Karpas-422 (cell line): ENCODE data around the gene CDKAL1. TPM values are rescaled to one million over a fixed set of nuclear protein-coding genes. Genes with fewer than 3 reads are reported as not detected.
A peak's percentile ranks its signal among the peaks of the same experiment; 100 is the strongest.
"Not testable (repeated sequence)": the region's sequence is repeated elsewhere in the genome, so short reads cannot be mapped to it uniquely, and the experiment has no call there.

Experiments used
- DNase-seq: peaks from one replicate; pipeline ENCODE4 v3.0.0-alpha.2; 2015
- H2AFZ ChIP-seq: fragments of 200-600 bp; sonication (generic); 2 replicates; pipeline ENCODE4 v1.6.1; 2014; ENCODE audit warnings: antibody characterized with exemption, low read length, mixed read lengths
- H3K27ac ChIP-seq: fragments of 200-600 bp; sonication (generic); 2 replicates; pipeline ENCODE4 v1.5.1; 2014; ENCODE audit warnings: mild to moderate bottlenecking, low read length, moderate library complexity
- H3K27me3 ChIP-seq: fragments of 200-600 bp; sonication (generic); 2 replicates; pipeline ENCODE4 v1.6.1; 2014; ENCODE audit warnings: low read length, mixed read lengths
- H3K36me3 ChIP-seq: fragments of 200-600 bp; sonication (generic); 2 replicates; pipeline ENCODE4 v1.6.1; 2014; ENCODE audit warnings: low read length, mixed read lengths; ENCODE audit not compliant: insufficient read depth
- H3K4me1 ChIP-seq: fragments of 200-600 bp; sonication (generic); 2 replicates; pipeline ENCODE4 v1.6.1; 2014; ENCODE audit warnings: mild to moderate bottlenecking, low read length, mixed read lengths
- H3K4me2 ChIP-seq: fragments of 200-600 bp; sonication (generic); 2 replicates; pipeline ENCODE4 v1.6.1; 2014; ENCODE audit warnings: low read length, low read depth, mild to moderate bottlenecking; ENCODE audit not compliant: poor library complexity, severe bottlenecking
- H3K4me3 ChIP-seq: fragments of 200-600 bp; sonication (generic); 2 replicates; pipeline ENCODE4 v1.5.1; 2014; ENCODE audit warnings: mild to moderate bottlenecking, antibody characterized with exemption, low read length, mixed read lengths
- H3K79me2 ChIP-seq: fragments of 200-600 bp; sonication (generic); 2 replicates; pipeline ENCODE4 v1.6.1; 2014; ENCODE audit warnings: mild to moderate bottlenecking, low read length, mixed read lengths
- H3K9ac ChIP-seq: fragments of 200-600 bp; sonication (generic); 2 replicates; pipeline ENCODE4 v1.6.0; 2014; ENCODE audit warnings: low read length
- H3K9me2 ChIP-seq: fragments of 200-600 bp; sonication (generic), shearing (Covaris generic); replicated peaks from 2 replicates; pipeline ENCODE4 v1.6.0; 2014; ENCODE audit warnings: mild to moderate bottlenecking, low read length, moderate library complexity; ENCODE audit not compliant: insufficient read depth
- H3K9me3 ChIP-seq: fragments of 300-700, 200-600 bp; sonication (generic); 2 replicates; pipeline ENCODE4 v1.6.1; 2014; ENCODE audit warnings: low read length, mixed read lengths
- H4K20me1 ChIP-seq: fragments of 200-600 bp; sonication (generic); 2 replicates; pipeline ENCODE4 v1.6.1; 2014; ENCODE audit warnings: mild to moderate bottlenecking, antibody characterized with exemption, low read length, low read depth; ENCODE audit not compliant: insufficient read depth
- total RNA-seq: library from RNA; depleted of rRNA; stranded (reverse); fragments of >200 nt; shearing (Covaris generic); gene quantifications from 2 replicates; pipeline ENCODE4 v1.2.3, GENCODE V29; 2014; ENCODE audit warnings: low replicate concordance

CDKAL1 gene
- total RNA-seq, 1 experiment from 2014 or later = 23.7 TPM

DNA sequence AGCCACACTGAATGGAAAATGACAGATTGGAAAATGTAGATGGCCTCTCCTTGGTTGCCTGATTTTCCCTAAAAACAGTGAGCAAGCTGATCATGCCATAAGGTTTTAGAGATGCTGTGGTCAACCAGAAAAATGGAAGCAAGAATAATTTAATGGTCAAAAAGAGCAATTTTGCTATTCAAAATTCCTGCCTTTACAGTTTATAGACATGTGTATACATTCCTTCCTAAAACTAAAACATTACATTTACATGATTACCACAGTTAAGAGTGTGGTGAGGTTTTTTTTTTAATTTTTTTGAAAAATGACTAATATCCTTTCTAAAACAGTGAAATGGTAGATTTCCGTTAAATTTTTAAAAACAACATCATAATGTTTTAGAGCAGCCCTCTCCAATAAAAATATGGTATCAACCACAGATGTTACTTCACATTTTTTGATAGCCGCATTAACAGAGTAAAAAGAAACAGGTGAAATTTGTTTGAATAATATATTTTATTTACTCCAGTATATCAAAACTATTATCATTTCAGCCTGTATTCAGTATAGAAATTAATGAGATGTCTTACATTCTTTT, 652.3 kb downstream of the CDKAL1 start:
- no peak overlapping the region for H2AFZ ChIP-seq
- no peak overlapping the region for H3K4me3 ChIP-seq
- H3K79me2 ChIP-seq = no peaks in the 10 kb centered on the region
- H3K9me3 ChIP-seq = no peaks in the 10 kb centered on the region
- H3K9me2 ChIP-seq = no peaks in the 10 kb centered on the region
- H3K4me2 ChIP-seq = no peak overlapping the region
- H3K36me3 ChIP-seq = no peaks in the 10 kb centered on the region
- DNase-seq = no peak
- no peak overlapping the region for H3K9ac ChIP-seq
- peaks cover 10% of the 10 kb centered on the region; the same call in 1 of the 2 replicates for H3K4me1 ChIP-seq
- H3K27me3 ChIP-seq = no peaks in the 10 kb centered on the region
- no peaks in the 10 kb centered on the region for H4K20me1 ChIP-seq
- no peak overlapping the region for H3K27ac ChIP-seq

DNA sequence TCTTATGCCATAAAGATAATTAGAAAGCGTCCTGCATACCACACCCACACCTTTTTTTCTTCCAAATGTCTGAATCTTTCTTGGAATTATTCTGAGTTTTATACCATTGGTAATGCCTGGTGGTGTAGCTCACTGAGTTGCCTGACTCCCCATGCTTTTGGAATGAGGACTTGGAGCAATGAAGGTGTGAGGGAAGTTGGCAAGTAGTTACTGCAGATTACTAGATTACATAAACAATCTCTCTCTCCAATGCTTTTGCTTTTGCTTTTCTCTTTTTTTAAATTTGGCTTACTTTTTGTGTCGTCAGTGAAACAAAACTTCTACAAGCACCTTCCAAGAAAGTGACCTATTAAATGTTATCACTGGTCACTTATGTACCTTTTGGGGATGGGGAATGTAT, 653.2 kb downstream of the CDKAL1 start:
- Histone ChIP-seq H2AFZ (no peak overlapping the region), H3K27ac (no peak overlapping the region), H3K4me1 (peaks cover 10% of the 10 kb centered on the region; the same call in 1 of the 2 replicates), H3K36me3 (no peaks in the 10 kb centered on the region), H3K9ac (no peak overlapping the region), H3K79me2 (no peaks in the 10 kb centered on the region), H3K9me3 (no peaks in the 10 kb centered on the region), H3K9me2 (no peaks in the 10 kb centered on the region), H3K4me3 (no peak overlapping the region), H4K20me1 (no peaks in the 10 kb centered on the region), H3K4me2 (no peak overlapping the region), H3K27me3 (no peaks in the 10 kb centered on the region)
- DNase-seq = no peak

DNA sequence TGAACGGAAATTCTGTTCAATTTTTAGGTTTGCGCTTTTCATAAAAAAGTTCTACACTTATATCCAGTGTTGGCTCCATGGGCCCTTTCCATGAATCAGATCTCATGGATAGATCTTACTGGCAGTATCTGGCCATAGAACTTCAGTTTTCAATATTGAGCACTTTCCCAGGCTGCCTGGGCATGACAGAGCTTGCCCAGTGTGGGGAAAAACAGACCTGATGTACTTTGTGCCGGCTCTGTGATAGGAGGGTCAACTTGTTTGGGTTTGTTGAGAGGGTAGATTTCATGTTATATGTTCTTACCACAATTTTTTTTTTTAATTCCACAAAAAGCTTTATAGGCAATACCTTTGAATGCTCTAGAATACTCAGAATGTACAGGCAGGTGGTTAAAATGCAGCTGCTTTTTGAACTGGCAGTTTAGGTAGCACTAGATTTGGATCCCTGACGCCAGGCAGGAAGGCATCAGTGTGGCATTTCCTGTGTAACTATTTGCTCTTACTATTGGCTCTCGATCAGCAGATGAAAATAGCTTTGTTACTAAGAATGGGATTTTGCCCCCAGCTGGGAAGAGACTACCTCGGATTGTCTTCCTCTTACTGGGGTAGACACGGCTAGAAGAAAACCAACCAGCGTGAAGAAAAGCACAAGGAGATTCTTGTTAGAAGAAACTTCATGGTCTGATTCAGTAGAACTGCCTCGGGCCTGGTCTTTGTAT, 654.4 kb downstream of the CDKAL1 start:
- no peaks in the 10 kb centered on the region for H3K9me2 ChIP-seq
- H4K20me1 ChIP-seq = no peaks in the 10 kb centered on the region
- H3K27ac ChIP-seq = no peak overlapping the region
- H2AFZ ChIP-seq = no peak overlapping the region
- no peaks in the 10 kb centered on the region for H3K79me2 ChIP-seq
- no peak overlapping the region for H3K9ac ChIP-seq
- H3K36me3 ChIP-seq = no peaks in the 10 kb centered on the region
- DNase-seq = no peak
- peaks cover 10% of the 10 kb centered on the region; the same call in 1 of the 2 replicates for H3K4me1 ChIP-seq
- no peaks in the 10 kb centered on the region for H3K9me3 ChIP-seq
- H3K4me3 ChIP-seq = no peak overlapping the region
- no peak overlapping the region for H3K4me2 ChIP-seq
- no peaks in the 10 kb centered on the region for H3K27me3 ChIP-seq

DNA sequence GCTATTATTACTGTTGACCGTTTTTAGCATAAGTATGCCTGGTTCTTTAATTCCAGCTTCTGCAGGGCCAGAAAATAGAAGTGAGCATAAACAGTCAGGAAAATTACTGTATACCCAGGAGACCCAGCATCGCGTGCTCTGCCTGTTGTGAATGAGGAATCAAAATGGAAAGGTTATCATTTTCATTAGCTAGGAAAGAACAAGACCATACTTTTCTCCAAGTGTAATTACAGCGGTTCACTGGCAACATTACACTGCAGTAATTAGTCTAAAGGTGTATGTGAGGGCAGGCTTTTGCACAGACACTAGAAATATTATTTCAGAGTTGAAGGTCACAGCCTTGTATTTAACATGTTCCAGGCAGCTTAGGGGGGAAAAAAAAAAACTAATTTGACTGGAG, 655.5 kb downstream of the CDKAL1 start:
- Histone ChIP-seq H3K4me2 (no peak overlapping the region), H3K4me1 (peaks cover 10% of the 10 kb centered on the region; the same call in 1 of the 2 replicates), H3K9me3 (no peaks in the 10 kb centered on the region), H3K27me3 (no peaks in the 10 kb centered on the region), H2AFZ (no peak overlapping the region), H3K9me2 (no peaks in the 10 kb centered on the region), H3K79me2 (no peaks in the 10 kb centered on the region), H3K27ac (no peak overlapping the region), H3K4me3 (no peak overlapping the region), H4K20me1 (no peaks in the 10 kb centered on the region), H3K36me3 (no peaks in the 10 kb centered on the region), H3K9ac (no peak overlapping the region)
- DNase-seq = no peak

DNA sequence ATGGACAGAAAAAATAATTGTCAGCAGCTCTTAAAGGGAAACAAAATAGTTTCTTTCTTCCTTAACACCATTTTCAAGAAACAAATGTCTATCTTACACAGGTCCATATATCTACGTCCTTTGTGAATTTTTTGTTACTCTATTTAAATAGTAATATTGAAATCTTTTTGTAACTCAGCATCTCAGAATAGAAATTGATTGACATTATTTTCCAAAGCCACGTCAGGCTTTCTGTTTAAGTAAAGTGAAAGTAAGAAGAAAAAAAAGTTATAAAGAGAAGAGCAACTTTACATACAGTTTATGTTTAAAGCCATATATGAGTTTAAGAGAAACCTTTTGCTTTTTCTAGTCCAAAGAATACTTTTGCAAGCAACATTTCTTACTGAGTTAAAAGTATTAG, 656.4 kb downstream of the CDKAL1 start:
- Histone ChIP-seq H3K4me2 (peak overlapping the region; percentile 17), H2AFZ (no peak overlapping the region), H3K36me3 (no peaks in the 10 kb centered on the region), H3K9me2 (no peaks in the 10 kb centered on the region), H4K20me1 (no peaks in the 10 kb centered on the region), H3K79me2 (no peaks in the 10 kb centered on the region), H3K4me1 (peaks cover 10% of the 10 kb centered on the region; the same call in 1 of the 2 replicates), H3K27me3 (no peaks in the 10 kb centered on the region), H3K9me3 (no peaks in the 10 kb centered on the region), H3K9ac (no peak overlapping the region), H3K27ac (no peak overlapping the region), H3K4me3 (no peak overlapping the region)
- no peak for DNase-seq

DNA sequence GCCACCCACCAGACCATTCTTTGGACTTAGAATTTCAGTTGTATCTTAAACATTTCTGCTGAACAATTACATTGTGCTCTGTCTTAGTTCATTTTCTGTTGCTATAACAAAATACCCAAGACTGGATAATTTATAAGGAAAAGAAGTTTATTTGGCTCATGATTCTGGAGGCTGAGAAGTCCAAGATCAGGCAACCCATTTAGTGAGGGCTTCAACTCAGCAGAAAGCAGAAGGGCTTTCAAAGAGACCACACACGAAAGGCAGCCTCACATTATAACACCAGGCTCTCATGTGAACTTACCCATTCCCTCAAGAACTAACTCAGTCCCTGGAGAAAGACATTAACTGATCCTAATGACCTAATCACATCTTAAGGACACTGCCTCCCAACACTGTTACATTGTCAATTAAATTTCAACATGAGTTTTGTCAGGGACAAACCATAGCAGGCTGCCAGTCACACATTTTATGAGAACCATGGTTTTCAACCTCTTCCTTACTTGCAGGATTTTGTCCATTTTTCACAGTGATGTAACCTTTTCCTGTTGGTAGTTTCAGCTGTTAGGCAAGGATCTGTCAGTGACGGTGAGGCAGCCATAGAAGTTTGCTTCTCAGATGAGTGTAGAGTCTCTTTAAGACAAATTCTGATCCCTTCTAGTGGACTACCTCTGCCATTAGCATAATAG, 659.7 kb downstream of the CDKAL1 start:
- Histone ChIP-seq H3K4me1 (peaks cover 11% of the 10 kb centered on the region), H3K9me3 (no peaks in the 10 kb centered on the region), H3K4me2 (no peak overlapping the region), H3K79me2 (no peaks in the 10 kb centered on the region), H3K9me2 (no peaks in the 10 kb centered on the region), H3K9ac (no peak overlapping the region), H3K27me3 (no peaks in the 10 kb centered on the region), H2AFZ (no peak overlapping the region), H3K36me3 (no peaks in the 10 kb centered on the region), H4K20me1 (no peaks in the 10 kb centered on the region), H3K27ac (no peak overlapping the region), H3K4me3 (no peak overlapping the region)
- DNase-seq = no peak

DNA sequence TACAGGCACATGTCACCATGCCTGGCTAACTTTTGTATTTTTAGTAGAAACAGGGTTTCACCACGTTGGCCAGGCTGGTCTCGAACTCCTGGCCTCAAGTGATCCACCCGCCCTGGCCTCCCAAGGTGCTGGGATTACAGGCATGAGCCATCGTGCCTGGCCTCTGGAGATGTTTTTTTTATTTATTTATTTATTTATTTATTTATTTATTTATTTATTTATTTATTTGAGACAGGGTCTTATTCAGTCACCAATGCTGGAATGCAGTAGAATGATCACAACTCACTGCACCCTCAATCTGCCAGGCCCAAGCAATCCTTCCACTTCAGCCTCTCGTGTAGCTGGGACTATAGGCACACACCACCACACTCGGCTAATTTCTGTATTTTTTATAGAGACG, 661.0 kb downstream of the CDKAL1 start:
- not testable (repeated sequence) for H3K9me3 ChIP-seq, H2AFZ ChIP-seq, H3K4me3 ChIP-seq, DNase-seq, H3K27ac ChIP-seq, H4K20me1 ChIP-seq, H3K4me2 ChIP-seq, H3K9ac ChIP-seq, H3K79me2 ChIP-seq, H3K9me2 ChIP-seq, H3K27me3 ChIP-seq, H3K36me3 ChIP-seq
- H3K4me1 ChIP-seq = peaks cover 17% of the 10 kb centered on the region

DNA sequence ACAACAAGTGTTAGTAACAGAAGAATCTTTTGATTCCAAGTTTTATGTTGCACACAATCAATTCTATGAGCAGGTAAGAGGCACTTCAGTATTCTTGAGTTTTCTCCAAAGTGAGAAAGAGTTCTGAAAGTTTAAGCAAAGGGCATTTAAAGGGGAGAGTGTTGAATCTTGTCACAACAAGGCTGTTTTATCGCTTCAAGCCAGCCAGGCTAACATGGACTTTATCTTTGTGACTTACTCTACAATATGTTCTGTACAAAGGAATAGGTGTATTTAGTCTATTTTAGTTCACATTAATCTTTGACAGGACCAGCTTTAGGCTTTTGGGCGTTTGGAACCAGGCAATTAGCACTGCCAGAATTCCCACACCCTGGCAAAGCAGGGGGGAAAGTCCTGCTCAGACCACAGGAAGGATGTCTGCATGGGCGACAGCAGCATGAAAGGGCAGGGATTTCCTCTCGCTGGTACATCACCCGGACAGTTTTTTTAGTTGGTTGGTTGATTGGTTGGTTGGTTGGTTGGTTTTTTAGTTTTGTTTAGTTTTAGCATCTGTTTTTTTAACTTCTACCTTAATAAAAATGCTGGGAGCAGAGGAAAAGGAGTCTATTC, 663.9 kb downstream of the CDKAL1 start:
- Histone ChIP-seq H4K20me1 (no peaks in the 10 kb centered on the region), H3K4me1 (peaks cover 38% of the 10 kb centered on the region), H3K9me3 (no peaks in the 10 kb centered on the region), H3K9me2 (no peaks in the 10 kb centered on the region), H3K9ac (no peak overlapping the region), H3K27me3 (no peaks in the 10 kb centered on the region), H3K36me3 (no peaks in the 10 kb centered on the region), H3K79me2 (no peaks in the 10 kb centered on the region), H2AFZ (no peak overlapping the region), H3K4me3 (no peak overlapping the region), H3K27ac (no peak overlapping the region), H3K4me2 (no peak overlapping the region)
- no peak for DNase-seq
